Measurements from ENCODE around the gene BRD4. TPM values are rescaled to one million over a fixed set of nuclear protein-coding genes. Genes with fewer than 3 reads are reported as not detected.

Gene BRD4
- total RNA-seq, 2 donors from 2014 or later, result 120 to 123 TPM

DNA sequence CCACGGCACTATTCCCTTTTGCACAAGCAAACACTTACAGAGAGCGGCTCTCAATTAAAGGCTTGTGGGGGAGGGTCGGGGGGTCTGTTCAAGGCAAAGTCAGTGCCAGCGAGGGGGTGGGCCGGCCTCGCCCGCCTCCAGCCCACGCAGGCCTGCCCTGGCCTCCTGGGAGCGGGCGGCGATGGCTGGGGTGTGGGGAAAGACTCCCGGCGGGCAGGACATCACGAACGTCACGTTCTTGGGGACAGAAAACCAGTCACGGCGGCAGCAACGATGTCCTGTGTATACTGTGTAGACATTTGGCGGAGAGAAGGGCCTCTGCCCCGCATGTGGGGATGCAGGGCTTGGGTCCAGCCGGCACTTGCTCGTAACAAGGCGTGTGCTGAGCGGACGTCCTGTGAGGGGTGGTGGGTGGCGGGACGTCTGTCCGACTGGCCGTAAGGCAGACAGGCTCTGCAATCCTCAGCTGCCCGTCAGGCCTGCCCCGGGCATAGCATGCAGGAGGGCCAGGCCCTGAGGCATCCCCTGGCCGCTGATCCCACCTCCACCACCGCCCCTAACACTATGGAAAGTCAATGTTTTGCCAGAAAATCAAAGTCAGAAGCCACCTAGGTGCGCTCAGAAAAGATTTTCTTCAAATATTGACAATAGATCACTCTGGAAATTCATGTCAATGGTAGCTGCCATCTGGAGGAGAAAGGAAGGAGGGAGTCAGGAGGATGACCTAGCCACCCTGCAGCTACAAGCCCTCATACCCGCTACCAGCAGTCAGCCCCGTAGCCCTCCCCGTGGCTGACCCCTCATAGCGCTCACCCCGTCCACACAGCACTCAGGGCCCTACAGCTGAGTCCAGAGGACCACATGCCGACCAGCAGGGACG is 94.3 kb downstream of the BRD4 start:
- no peak for ATAC-seq

DNA sequence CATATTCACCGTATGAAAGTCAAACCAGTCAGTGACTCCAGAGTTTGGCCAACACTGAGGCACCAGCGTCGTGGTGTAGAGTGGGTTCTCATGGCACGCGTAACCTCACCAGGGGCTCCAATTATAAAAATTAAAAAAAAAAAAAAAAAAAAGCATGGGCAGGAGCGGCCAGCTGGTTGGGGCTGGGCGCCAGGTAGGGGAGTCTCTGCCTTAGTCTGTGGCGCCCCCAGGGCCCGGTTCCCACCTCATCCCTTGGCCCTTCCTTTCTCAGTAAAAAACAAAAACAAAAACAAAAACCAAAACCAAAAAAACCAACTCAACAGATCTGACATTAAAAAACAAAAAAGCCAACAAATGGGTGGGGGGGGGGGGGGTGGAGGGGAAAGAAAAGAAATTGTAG is 95.5 kb downstream of the BRD4 start:
- DNase-seq, result no peak
- no peak overlapping the region for H3K27ac Mint-ChIP-seq
- H3K27me3 Mint-ChIP-seq, result peaks cover 20% of the 10 kb centered on the region
- H3K9me3 ChIP-seq (ENCODE audit: control insufficient read depth, low read length, poor library complexity, severe bottlenecking), result no peaks in the 10 kb centered on the region
- H3K36me3 Mint-ChIP-seq (ENCODE audit: low read depth), result peaks cover 9% of the 10 kb centered on the region
- ATAC-seq, result no peak
- peaks cover 17% of the 10 kb centered on the region for H3K4me1 Mint-ChIP-seq
- no peak overlapping the region for H3K4me3 Mint-ChIP-seq

More for the DNA sequence above, 94.3 kb downstream of the BRD4 start:
- Mint-ChIP-seq H3K4me1 (peaks cover 13% of the 10 kb centered on the region), H3K36me3 (ENCODE audit: low read depth) (peaks cover 9% of the 10 kb centered on the region), H3K27ac (no peak overlapping the region), H3K27me3 (peaks cover 13% of the 10 kb centered on the region), H3K4me3 (no peak overlapping the region)
- DNase-seq, result no peak
- H3K9me3 ChIP-seq (ENCODE audit: control insufficient read depth, low read length, poor library complexity, severe bottlenecking), result no peaks in the 10 kb centered on the region

DNA sequence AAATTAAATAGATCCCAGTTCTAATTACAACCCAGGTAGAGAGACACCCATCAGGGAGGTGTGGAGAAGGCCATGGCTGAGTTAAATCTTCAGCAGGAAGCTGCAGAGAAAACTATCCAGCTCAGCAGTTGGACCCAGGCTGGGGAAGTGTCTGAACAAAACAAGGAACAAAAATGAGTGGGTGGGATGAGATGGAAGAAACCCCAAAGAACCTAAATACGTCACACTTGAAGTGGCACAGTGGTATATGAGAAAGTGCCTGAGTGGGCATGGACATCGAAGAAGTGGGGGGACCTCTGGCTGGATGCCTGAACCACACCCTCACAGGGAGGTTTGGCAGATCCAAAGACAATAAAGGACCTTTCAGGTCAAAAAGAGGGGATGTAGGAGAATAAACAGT is 96.6 kb downstream of the BRD4 start:
- DNase-seq, result no peak
- Mint-ChIP-seq H3K4me3 (no peak overlapping the region), H3K27me3 (peaks cover 24% of the 10 kb centered on the region), H3K36me3 (ENCODE audit: low read depth) (peaks cover 9% of the 10 kb centered on the region), H3K27ac (no peak overlapping the region), H3K4me1 (peaks cover 20% of the 10 kb centered on the region)
- ATAC-seq, result no peak
- H3K9me3 ChIP-seq (ENCODE audit: control insufficient read depth, low read length, poor library complexity, severe bottlenecking), result no peaks in the 10 kb centered on the region

DNA sequence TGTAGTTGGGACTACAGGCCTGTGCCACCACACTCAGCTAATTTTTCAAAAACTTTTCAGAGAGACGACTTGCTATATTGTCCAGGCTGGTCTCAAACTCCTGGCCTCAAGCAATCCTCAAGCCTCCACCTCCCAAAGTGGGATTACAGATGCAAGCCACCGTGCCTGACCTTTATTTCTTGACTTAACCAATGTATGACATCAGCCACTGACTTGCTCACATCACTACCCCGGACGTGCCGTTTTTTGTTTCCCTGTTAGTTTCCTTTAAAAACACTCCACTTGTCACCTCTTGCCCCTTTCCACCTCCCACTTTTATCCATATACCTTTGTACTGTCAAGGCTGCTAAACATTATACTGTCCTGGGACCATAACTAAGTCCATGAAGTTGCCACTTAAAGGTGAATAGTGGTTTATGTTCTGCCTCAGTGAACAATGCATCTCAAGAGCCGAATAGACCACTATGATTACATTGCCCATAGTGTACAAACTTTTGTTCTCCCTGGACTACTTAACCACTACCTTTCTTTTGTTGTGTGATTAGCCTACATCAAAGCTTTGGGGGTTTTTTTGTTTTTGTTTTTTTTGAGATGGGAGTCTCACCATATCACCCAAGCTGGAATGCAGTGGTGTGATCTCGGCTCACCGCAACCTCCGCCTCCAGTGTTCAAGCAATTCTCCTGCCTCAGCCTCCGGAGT is 97.8 kb downstream of the BRD4 start:
- H3K36me3 Mint-ChIP-seq (ENCODE audit: low read depth), result peaks cover 9% of the 10 kb centered on the region
- no peak overlapping the region for H3K4me3 Mint-ChIP-seq
- peaks cover 26% of the 10 kb centered on the region for H3K27me3 Mint-ChIP-seq
- peaks cover 20% of the 10 kb centered on the region for H3K4me1 Mint-ChIP-seq
- ATAC-seq (no peak), DNase-seq (no peak)
- H3K27ac Mint-ChIP-seq, result no peak overlapping the region
- no peaks in the 10 kb centered on the region for H3K9me3 ChIP-seq (ENCODE audit: control insufficient read depth, low read length, poor library complexity, severe bottlenecking)

DNA sequence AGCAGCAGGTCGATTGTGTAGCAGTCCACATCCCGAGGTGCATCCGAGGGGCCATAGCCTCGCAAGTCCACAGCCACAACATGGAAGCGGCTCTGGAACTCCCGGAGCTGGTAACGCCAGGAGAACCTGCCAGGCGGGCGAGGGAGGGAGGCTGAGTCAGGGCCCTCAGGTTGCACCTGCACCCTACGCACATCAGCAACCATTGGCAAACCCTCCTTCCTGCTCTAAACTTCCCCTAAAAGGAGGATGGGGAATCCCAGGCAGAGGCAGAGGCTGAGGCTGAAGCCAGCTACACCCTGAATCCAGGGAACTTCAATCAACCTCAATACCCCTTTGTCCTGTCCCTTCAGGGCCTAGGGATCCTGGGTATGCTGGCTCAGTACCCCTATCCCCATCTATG is 101.1 kb downstream of the BRD4 start:
- Mint-ChIP-seq H3K27ac (no peak overlapping the region), H3K4me3 (no peak overlapping the region)
- DNase-seq, result no peak

DNA sequence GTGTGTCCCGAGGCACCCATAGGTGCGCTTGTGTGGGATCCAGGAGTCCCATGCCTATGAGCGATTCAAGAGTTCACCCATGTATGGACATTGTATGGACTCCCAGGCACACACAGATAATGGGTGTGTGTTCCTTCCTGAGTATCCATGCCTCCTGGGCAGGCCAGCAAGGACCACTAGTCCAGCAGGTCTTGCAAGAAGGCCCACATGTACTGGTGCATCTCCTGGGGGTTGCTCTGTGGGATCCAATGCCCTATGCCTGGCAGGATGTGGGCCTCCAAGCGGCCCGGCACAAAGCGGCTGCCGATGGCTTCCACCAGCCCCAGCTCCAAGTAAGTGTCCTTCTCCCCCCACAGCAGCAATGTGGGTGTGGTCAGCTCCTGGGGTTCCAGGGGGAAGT is 105.1 kb downstream of the BRD4 start:
- no peak overlapping the region for H3K4me3 Mint-ChIP-seq
- no peaks in the 10 kb centered on the region for H3K36me3 Mint-ChIP-seq (ENCODE audit: low read depth)
- ATAC-seq (no peak), DNase-seq (no peak)
- H3K4me1 Mint-ChIP-seq, result peaks cover 13% of the 10 kb centered on the region
- H3K27me3 Mint-ChIP-seq, result peaks cover 21% of the 10 kb centered on the region
- H3K27ac Mint-ChIP-seq, result no peak overlapping the region
- no peaks in the 10 kb centered on the region for H3K9me3 ChIP-seq (ENCODE audit: control insufficient read depth, low read length, poor library complexity, severe bottlenecking)

More for the DNA sequence above, 101.1 kb downstream of the BRD4 start:
- Mint-ChIP-seq H3K4me1 (peaks cover 20% of the 10 kb centered on the region), H3K36me3 (ENCODE audit: low read depth) (peaks cover 5% of the 10 kb centered on the region), H3K27me3 (peaks cover 31% of the 10 kb centered on the region)
- no peaks in the 10 kb centered on the region for H3K9me3 ChIP-seq (ENCODE audit: control insufficient read depth, low read length, poor library complexity, severe bottlenecking)
- no peak for ATAC-seq

DNA sequence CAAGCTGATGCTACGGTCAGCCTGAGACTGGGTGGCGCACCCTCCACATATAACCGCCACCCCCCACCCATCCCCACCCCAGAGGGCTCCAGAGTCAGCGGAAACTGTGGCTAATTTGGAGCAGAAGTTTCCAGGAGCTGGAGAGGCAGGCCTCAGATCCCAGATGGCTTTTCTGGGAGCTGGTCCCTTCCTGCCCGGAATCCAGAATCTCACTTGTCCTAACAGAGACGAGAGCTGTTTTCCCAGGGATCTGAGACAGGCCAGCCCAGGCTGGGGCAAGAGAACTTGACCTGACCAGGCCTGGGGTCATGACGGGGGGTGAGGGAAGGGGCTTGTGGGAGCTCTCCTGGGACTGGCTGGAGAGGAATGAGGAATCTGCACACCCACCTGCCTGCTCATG is 106.6 kb downstream of the BRD4 start:
- Mint-ChIP-seq H3K27me3 (peaks cover 16% of the 10 kb centered on the region), H3K4me3 (no peak overlapping the region), H3K27ac (no peak overlapping the region), H3K36me3 (ENCODE audit: low read depth) (no peaks in the 10 kb centered on the region), H3K4me1 (peaks cover 9% of the 10 kb centered on the region)
- no peak for ATAC-seq
- H3K9me3 ChIP-seq (ENCODE audit: control insufficient read depth, low read length, poor library complexity, severe bottlenecking), result no peaks in the 10 kb centered on the region
- no peak for DNase-seq

DNA sequence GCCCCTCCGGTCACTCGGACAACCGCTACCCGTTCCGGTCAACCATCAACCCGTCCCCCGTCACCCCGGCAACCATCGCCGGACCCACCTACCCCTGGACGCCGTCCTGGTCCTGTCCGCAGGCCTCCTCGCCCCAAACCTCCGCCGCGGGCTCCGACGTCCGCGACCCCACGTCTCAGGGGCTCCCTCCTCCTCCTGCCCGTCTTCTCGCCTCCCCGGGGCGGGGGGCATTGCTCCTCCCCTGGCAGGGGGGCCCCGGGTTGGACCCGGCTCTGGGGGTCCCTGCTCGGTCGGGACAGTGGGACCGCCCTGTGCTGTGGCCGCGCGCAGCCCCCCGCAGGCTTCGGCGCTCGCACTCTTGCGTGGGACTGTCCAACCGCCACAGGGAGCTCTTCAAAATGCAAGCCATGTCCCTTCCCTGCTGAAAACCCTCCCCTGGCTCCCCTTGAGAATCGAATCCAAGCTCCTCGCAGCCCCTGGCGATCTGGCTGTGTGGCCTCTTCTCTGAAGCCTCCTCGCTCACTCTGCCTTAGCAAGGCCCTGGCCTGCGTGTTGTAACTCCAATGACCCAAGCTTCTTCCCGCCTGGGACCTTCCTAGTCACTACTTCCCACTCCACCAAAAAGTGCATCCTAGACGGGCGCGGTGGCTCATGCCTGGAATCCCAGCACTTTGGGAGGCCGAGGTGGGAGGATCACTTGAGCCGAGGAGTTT is 108.5 kb downstream of the BRD4 start:
- Mint-ChIP-seq H3K27me3 (peaks cover 17% of the 10 kb centered on the region), H3K4me1 (peaks cover 9% of the 10 kb centered on the region), H3K27ac (peak overlapping the region; percentile 81), H3K4me3 (peak overlapping the region; percentile 86), H3K36me3 (ENCODE audit: low read depth) (no peaks in the 10 kb centered on the region)
- no peaks in the 10 kb centered on the region for H3K9me3 ChIP-seq (ENCODE audit: control insufficient read depth, low read length, poor library complexity, severe bottlenecking)
- DNase-seq (no peak), ATAC-seq (no peak)

DNA sequence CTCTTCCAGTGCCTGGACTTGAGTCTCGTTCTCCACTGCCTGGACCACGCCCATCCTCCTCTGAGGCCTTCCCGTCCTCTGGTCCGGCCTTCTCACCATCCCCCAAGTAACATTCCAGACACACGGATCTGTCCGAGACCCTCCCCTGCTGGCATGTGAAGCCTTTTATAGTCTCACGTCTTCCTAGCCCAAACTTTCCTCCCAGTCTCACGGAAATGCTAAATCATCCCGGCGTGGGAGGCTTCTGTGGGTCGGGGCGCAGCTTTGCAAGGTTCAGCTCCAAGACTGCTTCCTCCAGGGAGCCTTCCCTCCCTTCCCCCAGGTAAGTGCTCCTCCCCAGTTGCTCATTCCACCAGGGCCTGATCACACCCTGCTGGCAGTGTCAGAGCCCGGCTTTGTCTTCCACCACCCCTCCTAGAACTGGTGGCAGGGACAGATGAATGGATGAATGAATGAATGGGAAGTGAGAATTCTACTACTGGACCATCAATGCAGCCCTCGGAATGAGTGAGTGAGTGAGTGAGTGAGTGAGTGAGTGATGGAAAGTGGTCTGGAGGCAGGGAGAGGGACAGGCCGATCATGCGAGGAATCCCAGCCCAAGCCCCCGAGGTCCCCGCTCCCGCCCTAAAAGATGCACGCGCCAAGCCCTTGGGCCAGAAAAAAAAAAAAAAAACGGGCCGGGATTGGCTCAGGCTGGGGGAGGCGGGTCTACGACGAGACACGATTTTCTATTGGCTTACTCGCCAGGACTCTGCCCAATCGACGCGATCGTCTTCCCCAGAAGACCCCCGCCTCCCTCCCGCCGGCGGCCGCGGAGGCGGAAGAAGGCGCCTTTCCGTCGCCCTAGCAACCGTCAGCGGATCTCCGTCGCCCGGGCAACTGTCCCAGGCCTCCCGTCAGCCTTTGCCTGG is 109.3 kb downstream of the BRD4 start:
- peaks cover 9% of the 10 kb centered on the region for H3K4me1 Mint-ChIP-seq
- peak overlapping the region; percentile 81 for H3K27ac Mint-ChIP-seq
- ATAC-seq (peak; percentile 99), DNase-seq (peak; percentile 53 to 65 (median 58))
- H3K36me3 Mint-ChIP-seq (ENCODE audit: low read depth), result no peaks in the 10 kb centered on the region
- H3K4me3 Mint-ChIP-seq, result peak overlapping the region; percentile 86
- H3K9me3 ChIP-seq (ENCODE audit: control insufficient read depth, low read length, poor library complexity, severe bottlenecking), result no peaks in the 10 kb centered on the region
- peaks cover 17% of the 10 kb centered on the region for H3K27me3 Mint-ChIP-seq

DNA sequence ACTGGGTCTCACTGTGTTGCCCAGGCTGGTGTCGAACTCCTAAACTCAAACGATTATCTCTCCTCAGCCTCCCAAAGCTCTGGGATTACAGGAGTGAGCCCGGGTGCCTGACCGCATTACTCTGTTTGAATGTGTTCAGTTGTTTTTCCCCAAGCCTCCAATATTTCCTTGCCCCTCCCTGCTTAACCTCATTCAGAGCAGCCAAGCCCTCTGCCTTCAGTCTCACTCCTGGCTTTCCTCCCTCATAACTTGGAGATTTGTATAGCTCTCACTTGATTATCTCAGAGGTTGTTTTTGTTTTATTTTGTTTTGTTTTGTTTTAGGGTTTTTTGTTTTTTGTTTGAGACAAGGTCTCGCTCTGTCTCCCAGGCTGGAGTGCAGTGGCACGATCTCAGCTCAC is 111.5 kb downstream of the BRD4 start:
- DNase-seq (no peak), ATAC-seq (no peak)
- no peak overlapping the region for H3K4me3 Mint-ChIP-seq
- H3K36me3 Mint-ChIP-seq (ENCODE audit: low read depth), result no peaks in the 10 kb centered on the region
- peaks cover 12% of the 10 kb centered on the region for H3K27me3 Mint-ChIP-seq
- peaks cover 9% of the 10 kb centered on the region for H3K4me1 Mint-ChIP-seq
- no peak overlapping the region for H3K27ac Mint-ChIP-seq
- H3K9me3 ChIP-seq (ENCODE audit: control insufficient read depth, low read length, poor library complexity, severe bottlenecking), result no peaks in the 10 kb centered on the region

DNA sequence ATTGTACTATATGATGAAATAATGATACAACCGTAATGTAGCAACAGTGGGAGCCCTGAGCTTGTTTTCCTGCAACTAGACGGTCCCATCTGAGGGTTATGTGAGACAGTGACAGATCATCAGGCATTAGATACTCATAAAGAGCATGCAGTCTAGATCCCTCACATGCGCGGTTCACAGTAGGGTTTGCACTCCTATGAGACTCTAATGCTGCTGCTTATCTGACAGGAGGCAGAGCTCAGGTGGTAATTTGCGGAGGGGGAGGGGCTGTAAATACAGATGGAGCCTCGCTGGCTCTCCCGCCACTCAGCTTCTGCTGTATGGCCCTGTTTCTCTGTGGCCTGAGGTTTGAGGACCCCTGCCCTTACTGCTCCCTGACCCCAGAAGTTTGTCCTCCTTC is 113.8 kb downstream of the BRD4 start:
- peaks cover 12% of the 10 kb centered on the region for H3K27me3 Mint-ChIP-seq
- ATAC-seq (no peak), DNase-seq (no peak)
- no peak overlapping the region for H3K4me3 Mint-ChIP-seq
- no peaks in the 10 kb centered on the region for H3K36me3 Mint-ChIP-seq (ENCODE audit: low read depth)
- H3K4me1 Mint-ChIP-seq, result peaks cover 12% of the 10 kb centered on the region
- H3K27ac Mint-ChIP-seq, result no peak overlapping the region
- H3K9me3 ChIP-seq (ENCODE audit: control insufficient read depth, low read length, poor library complexity, severe bottlenecking), result no peaks in the 10 kb centered on the region

DNA sequence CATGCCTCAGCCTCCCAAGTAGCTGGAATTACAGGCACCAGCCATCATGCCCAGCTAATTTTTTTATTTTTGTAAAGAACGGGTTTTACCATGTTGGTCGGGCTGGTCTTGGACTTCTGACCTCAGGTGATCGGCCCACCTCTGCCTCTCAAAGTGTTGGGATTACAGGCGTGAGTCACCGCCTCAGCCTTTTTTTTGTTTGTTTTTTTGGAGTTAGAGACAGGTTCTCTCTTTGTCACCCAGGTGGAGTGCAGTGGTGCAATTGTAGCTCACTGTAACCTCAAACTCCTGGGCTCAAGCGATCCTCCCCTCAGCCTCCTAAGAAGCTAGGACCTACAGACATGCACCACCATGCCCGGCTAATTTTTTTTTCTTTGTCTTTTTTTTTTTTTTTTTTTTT is 116.0 kb downstream of the BRD4 start:
- Mint-ChIP-seq H3K27me3 (peaks cover 4% of the 10 kb centered on the region), H3K4me3 (no peak overlapping the region), H3K27ac (no peak overlapping the region), H3K4me1 (peaks cover 5% of the 10 kb centered on the region), H3K36me3 (ENCODE audit: low read depth) (no peaks in the 10 kb centered on the region)
- H3K9me3 ChIP-seq (ENCODE audit: control insufficient read depth, low read length, poor library complexity, severe bottlenecking), result no peaks in the 10 kb centered on the region
- no peak for DNase-seq
- no peak for ATAC-seq

All from T-helper 17 cell (primary cell).